NCI-H1694 treated with DMSO at 0.1 percent for 48 hours (cell line): ENCODE results near the gene HS6ST3.
"Not testable (repeated sequence)": the region's sequence is repeated elsewhere in the genome, so short reads cannot be mapped to it uniquely, and the experiment has no call there.

ENCODE experiments used
- DNase-seq: peaks from one replicate; lab custom pipeline; 2025; lab: John Stamatoyannopoulos, UW

The HS6ST3 gene

DNA sequence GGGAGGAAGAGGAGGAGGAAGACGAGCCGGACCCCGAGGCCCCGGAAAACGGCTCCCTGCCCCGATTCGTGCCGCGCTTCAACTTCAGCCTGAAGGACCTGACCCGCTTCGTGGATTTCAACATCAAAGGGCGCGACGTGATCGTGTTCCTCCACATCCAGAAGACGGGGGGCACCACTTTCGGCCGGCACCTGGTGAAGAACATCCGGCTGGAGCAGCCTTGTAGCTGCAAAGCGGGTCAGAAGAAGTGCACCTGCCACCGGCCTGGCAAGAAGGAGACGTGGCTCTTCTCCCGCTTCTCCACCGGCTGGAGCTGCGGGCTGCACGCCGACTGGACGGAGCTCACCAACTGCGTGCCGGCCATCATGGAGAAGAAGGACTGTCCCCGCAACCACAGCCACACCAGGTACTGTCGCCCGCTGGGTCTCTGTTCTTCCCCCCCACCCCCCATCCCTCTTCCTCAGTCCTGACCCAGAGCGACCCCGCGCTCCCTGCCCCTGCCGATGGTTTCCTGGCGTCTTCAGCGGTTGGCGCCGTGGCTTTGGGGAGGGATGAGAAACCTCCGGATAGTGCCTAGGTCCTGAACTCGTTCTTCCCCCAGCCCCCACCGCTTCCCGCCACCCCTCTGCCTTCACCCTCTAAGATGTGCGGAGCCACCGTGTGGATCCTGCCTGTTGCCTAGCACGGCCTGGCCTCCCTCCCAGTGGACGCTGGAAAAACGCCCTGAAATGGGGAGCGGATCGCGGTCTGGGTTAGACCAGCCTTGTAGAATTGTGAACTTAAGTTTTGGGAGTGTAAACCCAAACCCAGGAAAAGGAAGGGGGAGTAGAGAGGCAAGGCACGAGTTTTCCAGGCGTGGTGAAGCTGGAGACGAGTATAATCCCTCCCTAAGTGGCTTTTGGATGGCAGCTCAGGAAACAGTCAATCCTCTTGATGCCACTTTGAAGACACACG is 1.5 kb downstream of the HS6ST3 start:
- DNase-seq = peak; percentile 18

DNA sequence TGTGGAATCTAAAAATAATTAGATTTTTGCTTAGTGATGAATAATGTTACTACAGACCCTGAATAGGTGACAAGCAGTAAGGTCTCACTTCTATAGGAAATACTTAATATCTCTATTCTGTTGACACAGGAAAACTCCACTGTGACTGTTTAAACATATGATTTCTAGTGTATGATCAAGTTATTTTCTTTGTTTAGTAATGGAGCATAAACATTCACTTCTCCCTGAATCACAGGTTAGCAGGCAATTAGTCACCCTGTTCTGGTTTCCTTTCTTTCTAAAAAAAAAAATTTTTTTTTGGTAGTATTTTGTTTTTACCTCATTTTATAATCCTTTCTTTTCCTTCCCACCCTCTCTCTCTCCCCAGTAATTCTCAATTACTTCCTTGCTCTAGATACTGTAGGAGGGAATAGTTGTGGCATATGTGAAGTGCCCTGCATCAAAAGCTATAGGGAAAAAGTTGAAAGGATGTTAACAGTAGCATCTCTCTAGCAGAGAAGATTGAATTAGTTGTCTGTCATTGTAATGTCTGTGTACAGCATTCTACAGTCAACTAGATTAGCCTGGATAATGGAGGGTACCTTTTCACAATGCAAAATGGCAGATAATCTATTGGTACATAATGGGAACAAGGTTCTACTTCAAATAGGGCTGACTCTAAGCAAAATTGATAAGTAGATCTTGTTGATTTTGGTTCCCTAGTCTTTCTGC is 3.5 kb downstream of the HS6ST3 start:
- DNase-seq = no peak

DNA sequence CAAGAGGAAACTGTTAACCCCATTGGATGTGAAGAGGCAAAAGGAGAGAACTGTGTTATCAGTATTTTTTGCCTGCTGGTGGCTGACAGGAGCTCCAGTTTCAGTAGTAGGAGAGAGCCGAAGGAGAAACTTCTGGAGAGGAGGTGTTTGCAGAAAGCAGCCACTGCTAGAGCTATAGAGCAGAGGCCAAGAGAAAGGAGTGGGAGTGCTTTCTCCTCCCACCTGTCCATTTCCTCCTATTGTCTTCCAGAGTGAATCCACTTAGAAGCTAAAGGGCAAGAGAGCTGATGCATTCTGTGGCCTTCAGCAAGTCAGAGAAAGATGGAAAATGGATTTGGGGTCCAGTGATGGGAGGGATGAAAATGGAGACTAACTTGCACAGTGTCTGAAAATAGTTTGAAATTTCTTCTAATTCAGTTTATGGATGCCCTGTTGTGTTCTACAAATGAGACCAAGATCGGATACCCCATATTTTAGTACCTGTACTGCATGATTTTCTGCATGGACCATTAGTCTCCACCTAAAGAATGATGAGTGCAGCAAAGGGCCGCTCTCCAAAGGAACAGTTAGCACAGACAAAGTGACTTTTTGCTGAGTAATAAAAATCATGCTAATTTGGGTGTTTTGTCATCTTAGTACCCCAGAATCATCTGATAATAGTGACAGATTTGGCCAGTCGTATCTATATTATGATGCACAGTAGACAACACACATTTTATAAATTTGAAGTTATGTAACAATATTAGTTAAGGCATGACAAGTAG is 10.7 kb downstream of the HS6ST3 start:
- DNase-seq = no peak

DNA sequence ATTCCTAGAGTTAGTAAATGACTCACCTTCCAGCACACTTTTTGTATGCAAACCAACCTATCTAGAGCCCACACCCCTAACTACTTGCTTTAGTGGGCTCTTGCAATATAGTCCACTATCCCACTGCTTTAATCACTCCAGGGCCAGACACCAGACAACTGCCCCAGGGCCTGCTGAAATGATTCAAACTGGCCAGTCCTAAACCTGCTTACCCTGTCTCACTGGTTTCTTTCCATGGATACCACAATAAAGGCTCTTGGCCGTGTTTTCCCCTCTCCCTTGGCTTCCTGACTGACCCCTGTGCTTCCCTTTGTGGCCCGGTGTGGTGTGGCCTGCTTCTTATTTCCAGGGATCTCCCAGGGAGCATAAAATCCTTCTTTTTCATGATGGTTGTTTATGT is 14.6 kb downstream of the HS6ST3 start:
- no peak for DNase-seq

DNA sequence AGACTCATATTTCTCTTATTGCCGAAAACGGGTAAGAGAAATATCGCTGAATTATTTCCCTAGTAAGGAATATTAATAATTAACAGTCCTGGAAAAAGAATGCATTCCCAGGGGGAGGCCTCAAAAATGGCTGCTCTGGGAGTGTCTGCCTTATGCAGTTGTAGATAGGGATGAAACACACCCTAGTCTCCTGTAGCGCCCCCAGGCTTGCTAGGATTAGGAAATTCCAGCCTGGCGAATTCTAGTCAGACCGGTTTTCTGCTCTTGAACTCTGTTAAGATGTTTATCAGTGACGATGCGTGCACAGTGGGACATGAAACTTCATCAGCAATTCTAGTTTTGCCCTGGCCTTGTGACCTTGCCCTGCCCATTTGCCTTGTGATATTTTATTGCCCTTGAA is 18.2 kb downstream of the HS6ST3 start:
- not testable (repeated sequence) for DNase-seq

DNA sequence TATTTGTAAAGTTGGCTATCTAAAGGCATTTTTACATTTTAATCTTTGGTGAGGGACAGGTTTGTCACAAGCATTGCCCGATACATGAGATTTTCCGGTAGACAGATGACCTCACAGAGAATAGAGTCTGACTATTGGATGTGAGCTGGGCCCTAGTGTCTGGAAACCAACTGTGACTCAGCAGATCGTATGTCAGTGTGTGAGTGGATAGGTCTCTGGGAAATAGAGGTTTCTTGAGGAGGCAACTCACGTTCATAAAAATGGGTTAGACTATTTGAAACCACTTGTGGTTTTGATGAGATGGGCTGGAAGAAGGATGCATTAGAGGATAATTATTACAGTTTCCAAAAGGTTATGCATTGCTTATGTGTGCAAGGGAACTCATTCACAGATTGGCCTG is 19.2 kb downstream of the HS6ST3 start:
- DNase-seq = no peak

DNA sequence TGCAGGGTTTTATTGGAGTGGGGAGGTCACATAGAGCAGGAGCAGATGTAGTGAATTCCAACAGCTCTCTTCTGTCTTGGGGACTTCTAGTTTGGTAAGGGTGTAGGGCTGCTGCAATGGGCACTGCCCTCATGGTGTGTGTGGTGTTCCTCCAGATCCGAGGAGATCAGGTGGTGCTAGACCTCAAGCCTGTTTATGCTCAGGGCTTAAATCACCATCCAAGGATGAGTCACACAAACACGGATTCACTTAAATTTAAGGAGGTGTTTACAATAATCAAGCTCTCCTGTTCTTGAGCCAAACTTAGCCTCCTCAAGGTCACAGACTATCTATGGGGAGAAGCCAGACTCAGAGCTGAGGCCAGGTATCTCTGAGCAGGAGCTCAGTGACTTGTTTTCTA is 23.0 kb downstream of the HS6ST3 start:
- no peak for DNase-seq

DNA sequence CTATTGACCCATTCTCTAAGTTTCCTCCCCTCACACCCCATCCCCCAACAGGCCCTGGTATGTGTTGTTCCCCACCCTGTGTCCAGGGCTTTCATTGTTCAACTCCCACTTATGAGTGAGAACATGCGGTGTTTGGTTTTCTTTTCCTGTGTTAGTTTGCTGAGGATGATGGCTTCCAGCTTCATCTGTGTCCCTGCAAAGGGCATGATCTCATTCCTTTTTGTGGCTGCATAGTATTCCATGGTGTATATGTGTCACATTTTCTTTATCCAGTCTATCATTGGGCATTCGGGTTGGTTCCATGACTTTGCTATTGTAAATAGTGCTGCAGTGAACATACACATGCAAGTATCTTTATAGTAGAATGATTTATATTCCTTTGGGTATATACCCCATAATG is 25.5 kb downstream of the HS6ST3 start:
- not testable (repeated sequence) for DNase-seq

DNA sequence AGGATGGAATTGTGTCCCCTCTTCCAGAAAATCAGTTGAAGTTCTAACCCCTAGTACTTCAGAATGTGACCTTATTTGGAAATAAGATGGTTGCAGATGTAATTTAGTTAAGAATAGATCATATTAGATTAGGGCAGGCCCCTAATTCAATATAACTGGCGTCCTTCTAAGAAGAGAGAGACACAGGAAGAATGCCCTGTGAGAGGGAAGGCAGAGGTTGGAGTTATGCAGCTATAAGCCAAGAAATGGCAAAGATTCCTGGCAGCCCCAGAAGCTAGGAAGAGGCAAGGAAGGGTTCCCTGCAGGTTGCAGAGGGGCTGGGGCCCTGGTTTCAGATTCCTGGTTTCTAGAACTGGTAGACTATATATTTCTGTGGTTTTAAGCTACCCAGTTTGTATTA is 30.0 kb downstream of the HS6ST3 start:
- DNase-seq = no peak

DNA sequence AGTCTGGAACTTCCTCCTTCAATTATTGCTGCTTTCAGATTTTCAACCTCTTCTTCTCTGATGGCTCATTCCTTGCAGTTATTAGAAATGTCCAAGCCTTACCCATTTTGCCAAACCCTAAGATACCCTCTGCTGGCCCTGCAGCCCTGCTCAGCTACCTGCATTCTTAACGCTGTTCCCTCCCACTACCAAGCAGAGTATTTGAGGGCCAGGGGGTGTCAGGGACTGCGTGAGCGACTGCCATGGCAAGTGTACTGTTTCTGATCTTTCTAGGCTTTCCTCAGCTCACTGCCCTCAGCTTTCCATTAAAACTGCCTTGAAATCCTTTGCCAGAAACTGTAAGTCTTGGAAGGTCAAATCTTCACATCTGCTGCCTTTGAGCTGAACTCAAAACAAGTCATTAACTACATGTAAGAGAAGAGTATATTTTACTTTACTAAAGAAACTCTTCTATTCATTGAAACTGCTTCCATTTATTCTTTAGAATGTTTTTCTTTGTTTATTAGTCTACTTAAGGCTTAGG is 41.0 kb downstream of the HS6ST3 start:
- no peak for DNase-seq

DNA sequence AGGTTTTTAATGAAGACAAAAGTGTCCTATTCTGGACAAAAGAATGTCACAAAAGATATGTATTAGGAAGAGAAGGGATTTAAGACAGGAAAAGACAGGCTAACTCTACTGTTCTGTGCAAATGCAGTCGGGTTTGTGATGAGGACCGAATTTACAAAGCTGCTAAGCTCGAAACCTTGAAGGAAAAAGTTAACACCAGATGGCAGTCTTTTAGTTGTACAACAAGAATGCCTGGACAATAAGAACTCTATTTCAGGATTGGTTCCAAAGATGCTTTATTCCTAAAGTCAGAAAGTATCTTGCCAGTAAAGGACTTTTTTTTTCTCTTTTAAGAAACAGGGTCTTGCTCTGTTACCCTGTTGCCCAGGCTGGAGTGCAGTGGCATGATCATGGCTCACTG is 51.1 kb downstream of the HS6ST3 start:
- DNase-seq = no peak

DNA sequence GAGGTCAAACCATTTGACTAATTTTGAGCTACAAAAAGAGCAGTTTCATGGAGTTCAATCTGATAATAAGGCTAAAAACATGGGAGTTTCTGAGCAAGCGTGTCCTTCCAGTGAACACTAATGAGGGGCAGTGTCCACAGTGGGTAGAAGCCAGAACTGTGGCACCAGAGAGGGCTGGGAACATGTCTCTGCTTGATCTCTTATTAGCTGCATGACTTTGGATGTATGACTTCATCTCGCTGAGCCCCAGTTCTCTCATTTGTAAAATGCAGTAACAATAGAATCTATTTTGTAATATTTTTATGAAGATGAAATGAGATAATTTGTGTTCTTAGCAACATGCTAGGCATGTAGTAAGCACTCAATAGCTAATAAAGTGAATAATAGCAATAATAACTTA is 69.8 kb downstream of the HS6ST3 start:
- no peak for DNase-seq

DNA sequence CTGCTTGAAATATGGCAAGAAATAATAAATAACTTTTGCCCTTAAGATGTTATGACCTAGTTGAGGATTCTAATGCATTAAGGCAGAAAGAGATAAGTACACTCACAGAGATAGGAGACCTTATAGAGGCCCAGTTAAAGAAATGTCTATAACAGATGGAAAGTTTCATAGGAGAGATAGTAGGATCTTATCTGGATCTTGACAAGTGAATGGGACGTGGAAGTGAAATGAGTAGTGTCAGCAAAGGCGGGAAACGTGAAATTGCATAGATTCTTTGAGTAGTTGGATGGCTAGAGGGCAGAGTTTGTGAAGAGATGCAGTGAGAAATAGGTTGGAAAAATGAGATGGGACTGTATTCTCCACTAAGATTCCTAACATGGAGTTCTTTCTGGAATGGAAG is 71.2 kb downstream of the HS6ST3 start:
- DNase-seq = no peak

DNA sequence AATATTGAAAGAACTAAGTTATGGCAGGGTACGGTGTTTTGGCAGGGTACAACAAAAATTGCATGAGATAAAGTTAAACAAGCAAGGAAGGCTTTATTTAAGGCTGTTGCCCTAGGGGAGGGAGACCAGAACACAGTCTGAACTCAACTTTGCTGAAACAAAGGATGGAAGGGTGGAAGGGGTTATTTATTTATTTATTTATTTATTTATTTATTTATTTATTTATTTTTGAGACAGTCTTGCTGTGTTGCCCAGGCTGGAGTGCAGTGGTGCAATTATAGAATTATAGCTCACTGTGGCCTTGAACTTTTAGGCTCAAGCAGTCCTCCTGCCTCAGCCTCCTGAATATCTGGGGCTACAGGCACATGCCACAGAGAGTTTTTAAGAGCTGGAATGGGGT is 75.9 kb downstream of the HS6ST3 start:
- DNase-seq = no peak

DNA sequence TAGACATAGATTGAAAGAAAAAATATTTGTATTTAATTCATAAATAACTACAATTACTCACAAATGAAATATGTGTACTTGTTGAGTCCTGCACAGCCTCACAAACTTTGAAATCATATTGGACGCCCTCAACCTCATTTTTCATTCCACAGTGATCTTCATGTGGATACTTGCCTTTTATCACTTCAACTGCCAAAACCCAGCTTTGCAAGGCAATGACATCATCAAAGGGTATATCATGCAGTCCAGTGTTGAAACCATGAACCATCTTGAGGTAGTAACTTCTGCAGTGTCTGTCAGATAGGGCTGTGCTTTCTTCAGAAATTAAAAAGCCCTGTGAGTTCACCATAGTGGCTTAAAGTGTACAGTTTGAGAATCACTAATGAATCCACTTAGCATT is 82.2 kb downstream of the HS6ST3 start:
- no peak for DNase-seq

DNA sequence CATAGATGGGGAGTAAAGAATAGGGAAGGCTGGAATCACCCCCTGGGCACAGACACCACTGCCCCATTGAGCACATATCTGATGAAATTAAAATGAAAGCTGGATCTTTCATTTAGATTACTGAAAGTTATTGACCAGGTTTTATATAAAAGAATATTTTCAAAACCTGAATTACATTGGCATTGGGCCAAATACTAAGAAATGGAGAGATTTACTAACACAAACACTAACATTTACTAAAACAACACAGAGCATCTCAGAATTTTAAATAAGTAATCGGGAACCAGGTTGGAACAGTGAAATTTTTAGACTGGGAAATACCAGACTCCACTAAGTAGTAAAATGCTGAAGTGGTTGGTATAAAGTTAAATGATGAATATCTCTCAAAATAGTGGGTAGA is 88.9 kb downstream of the HS6ST3 start:
- DNase-seq = no peak

DNA sequence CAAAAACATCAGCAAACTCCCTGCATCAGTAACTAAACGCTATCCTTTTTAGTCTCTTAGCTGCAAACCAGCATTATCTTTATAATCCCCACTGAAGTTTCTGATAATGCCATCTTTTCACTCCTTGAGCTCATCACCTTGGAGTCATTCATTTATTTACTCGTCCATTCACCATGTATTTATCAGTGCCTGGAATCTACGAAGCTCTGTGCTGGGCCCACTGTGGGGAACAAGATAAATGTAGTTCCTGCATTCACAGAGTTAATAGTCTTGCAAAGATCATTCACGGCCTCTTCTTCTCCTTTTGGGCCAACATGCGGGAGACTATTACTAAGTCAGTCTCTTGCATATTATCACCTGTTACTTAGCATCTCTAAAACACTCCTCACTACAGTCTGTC is 89.4 kb downstream of the HS6ST3 start:
- no peak for DNase-seq

DNA sequence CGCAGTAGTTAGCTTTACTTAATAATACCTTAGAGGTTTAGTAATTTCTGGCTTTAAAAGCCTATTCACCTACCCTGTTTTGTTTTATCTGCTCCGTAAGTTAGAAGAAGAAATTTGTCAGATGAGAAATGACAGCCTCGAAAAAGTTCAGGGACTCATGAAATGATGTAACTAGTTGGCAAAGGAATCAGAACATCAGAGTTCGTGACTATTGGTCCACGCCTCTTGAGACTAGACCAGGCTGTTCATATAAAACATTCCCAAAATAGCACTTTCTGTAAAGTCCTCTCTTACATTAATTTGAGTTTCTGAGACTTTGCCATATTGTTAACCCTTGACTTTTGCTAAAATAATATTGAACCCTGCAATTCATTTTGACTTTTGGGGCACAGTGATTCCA is 92.0 kb downstream of the HS6ST3 start:
- DNase-seq = no peak

DNA sequence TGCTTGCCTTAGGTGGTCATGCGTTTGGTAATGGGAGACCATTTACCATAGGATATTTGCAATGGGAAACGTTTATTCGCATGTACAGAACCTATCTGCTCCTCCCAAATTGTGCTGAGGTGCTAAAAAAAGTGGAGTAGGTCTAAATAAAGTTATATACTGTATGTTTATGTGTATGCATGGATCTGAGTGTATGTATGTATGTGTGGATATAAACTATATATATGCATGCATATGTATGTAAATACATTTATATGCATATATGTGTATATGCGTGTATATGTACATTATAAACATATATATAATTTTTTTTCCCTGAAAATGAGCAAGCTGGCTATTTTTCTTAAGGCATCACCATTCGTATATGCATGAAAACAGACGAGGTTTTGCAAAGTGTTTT is 95.9 kb downstream of the HS6ST3 start:
- DNase-seq = no peak

DNA sequence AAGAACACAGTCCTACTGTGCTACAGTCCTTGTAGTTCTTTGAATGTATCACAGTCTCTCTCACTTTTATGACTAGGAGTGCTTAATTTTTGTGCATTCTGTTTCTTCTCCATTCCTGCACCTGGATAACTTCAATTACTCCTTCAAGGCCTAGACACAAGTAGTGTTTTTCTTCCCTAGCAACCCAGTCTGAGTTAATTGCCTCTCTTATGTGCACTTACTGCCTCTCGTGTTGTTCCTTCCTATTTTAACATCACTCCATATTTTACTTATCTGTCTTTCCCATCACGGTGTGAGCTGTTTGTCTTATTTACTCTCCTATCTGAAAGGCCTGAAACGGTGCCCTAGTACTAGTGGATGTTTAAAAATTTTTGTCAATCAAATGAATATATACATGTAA is 101.5 kb downstream of the HS6ST3 start:
- DNase-seq = no peak

DNA sequence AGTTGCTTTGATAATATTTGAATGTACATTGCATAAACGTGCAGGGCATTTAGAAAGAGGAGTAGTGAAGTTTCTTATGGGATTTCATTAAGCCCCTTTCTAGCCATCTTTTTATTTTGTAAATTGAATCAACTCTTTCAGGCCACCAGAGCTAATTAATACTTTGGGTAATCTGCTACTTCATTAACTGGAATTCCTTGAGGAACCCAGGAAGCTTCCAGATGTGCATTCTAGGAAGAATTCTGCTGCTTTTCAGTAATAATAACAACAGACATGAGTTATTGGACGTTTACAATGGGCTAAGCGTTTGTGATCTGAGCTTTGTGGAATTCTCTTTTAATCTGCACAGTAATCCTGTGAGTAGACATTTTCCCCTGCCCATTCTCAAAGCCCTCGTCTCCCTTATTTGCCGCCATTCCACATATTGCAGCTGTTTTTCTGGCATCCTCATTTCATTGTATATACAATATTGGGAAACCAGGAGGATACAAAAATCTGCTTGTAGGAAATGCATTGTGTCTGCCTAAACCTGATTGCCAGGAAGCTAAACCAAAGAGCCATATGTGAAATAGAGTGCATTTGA is 103.9 kb downstream of the HS6ST3 start:
- DNase-seq = no peak

DNA sequence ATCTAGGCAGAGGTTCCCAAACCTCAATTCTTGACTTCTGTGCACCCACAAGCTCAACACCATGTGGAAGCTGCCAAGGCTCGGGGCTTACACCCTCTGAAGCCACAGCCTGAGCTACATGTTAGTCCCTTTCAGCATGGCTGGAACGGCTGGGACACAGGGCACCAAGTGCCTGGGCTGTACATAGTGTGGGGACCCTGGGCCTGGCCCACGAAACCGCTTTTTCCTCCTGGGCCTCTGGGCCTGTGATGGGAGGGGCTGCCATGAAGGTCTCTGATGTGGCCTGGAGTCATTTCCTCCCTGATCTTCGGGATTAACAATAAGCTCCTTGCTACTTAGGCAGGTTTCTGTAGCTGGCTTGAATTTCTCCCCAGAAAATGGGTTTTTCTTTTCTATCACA is 108.1 kb downstream of the HS6ST3 start:
- no peak for DNase-seq
